HCT116 (cell line): ENCODE results near the gene KMT2E.

ENCODE experiments used
- CTCF ChIP-seq, 3 experiments: fragments of 200-600 bp in 1 of 3; sonication (generic) in 1 of 3; IDR thresholded peaks in 2 of 3; conservative IDR thresholded peaks in 1 of 3; 2 replicates each; pipeline ENCODE4 v1.5.1; 2012 to 2017; ENCODE audit warnings: low read depth in 2 of 3, low read length in 2 of 3, antibody characterized with exemption in 1 of 3, borderline replicate concordance in 1 of 3, control low read depth in 1 of 3, mild to moderate bottlenecking in 1 of 3, mixed read lengths in 1 of 3, mixed run types in 1 of 3, moderate library complexity in 1 of 3; ENCODE audit not compliant: insufficient read depth in 1 of 3
- EZH2phosphoT487 ChIP-seq: fragments of 200-600 bp; IDR thresholded peaks from 2 replicates; pipeline ENCODE4 v1.6.1; 2018; ENCODE audit warnings: antibody characterized with exemption, borderline replicate concordance
- JUND ChIP-seq: IDR thresholded peaks from 2 replicates; pipeline ENCODE4 v1.6.1; 2012
- POLR2A ChIP-seq: IDR thresholded peaks from 2 replicates; pipeline ENCODE4 v1.7.0; 2011; ENCODE audit warnings: borderline replicate concordance; ENCODE audit not compliant: insufficient read depth, insufficient read length; ENCODE audit errors: extremely low read depth
- POLR2AphosphoS5 ChIP-seq: IDR thresholded peaks from 2 replicates; pipeline ENCODE4 v1.6.1; 2011; ENCODE audit warnings: mild to moderate bottlenecking, low read depth, low read length, moderate library complexity
- REST ChIP-seq: IDR thresholded peaks from 2 replicates; pipeline ENCODE4 v1.6.1; 2012; ENCODE audit warnings: low read depth
- SP1 ChIP-seq: IDR thresholded peaks from 2 replicates; pipeline ENCODE4 v1.6.1; 2012; ENCODE audit warnings: low read depth
- ZBTB33 ChIP-seq: IDR thresholded peaks from 2 replicates; pipeline ENCODE4 v1.6.1; 2011; ENCODE audit warnings: mild to moderate bottlenecking, low read length, moderate library complexity; ENCODE audit not compliant: insufficient replicate concordance; ENCODE audit errors: extremely low read depth
- TF ChIP-seq, protein P1 (sequence below): IDR thresholded peaks from 2 replicates; pipeline ENCODE4 v1.6.1; 2012
- TF ChIP-seq, protein P2 (sequence below): IDR thresholded peaks from 2 replicates; pipeline ENCODE4 v1.6.1; 2012

DNA sequence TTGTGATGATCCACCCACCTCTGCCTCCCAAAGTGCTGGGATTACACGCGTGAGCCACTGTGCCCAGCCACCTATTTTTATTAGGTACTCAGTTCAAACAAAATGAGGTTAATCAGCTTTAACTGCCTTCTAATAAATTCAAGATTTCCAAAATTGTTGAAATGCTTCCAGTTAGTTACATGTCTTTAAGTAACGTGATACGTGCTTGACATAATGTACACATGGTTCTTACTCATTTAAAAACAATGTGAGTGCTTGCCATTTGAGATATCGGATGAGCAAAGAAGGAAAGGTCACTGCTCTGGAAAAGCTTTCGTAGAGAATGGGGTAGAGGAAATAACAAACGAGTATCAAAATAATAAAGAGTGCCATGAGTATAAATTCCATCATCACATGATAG lies 83.6 kb downstream of the KMT2E start:
- TF ChIP-seq CTCF (IDR thresholded peaks at IDR 0.05 in 2 of 3, conservative IDR thresholded peaks at IDR 0.05 in 1 of 3; ENCODE audit: borderline replicate concordance in 1 of 3, insufficient read depth in 1 of 3, low read depth in 2 of 3, low read length in 2 of 3) (no peak), POLR2AphosphoS5 (no peak), EZH2phosphoT487 (no peak), JUND (no peak), POLR2A (no peak), SP1 (no peak), REST (no peak), ZBTB33 (no peak)
- TF ChIP-seq, protein P1, sequence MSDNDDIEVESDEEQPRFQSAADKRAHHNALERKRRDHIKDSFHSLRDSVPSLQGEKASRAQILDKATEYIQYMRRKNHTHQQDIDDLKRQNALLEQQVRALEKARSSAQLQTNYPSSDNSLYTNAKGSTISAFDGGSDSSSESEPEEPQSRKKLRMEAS: no peak
- TF ChIP-seq, protein P2, sequence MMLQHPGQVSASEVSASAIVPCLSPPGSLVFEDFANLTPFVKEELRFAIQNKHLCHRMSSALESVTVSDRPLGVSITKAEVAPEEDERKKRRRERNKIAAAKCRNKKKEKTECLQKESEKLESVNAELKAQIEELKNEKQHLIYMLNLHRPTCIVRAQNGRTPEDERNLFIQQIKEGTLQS: no peak
